Cardiac fibroblast (primary cell): Measurements from ENCODE around the gene CLEC4C.
"Not testable (repeated sequence)": the region's sequence is repeated elsewhere in the genome, so short reads cannot be mapped to it uniquely, and the experiment has no call there.

Source experiments
- DNase-seq, 2 donors: peaks; one replicate each; pipeline versions ENCODE4 v3.0.0 to v3.0.0-alpha.2; 2010; ENCODE audit warnings: low read depth in 2 of 2
- H3K4me3 ChIP-seq, 2 donors: replicated peaks in 1 of 2; 1 replicate in 1 of 2; 2 replicates in 1 of 2; pipeline ENCODE4 v1.5.1; 2011; ENCODE audit warnings: low read depth in 2 of 2, low read length in 2 of 2, mild to moderate bottlenecking in 2 of 2, moderate library complexity in 1 of 2
- TF ChIP-seq, protein P1 (sequence below): IDR thresholded peaks from one replicate; pipeline ENCODE4 v1.5.1; 2011; ENCODE audit warnings: low read depth, mild to moderate bottlenecking, low read length, inconsistent platforms

CLEC4C gene

GRCh38 chr12:7782055-7782454, 34.9 kb upstream of the CLEC4C start:
- H3K4me3 ChIP-seq: no peak overlapping the region
- DNase-seq: no peak
- TF ChIP-seq, protein P1, sequence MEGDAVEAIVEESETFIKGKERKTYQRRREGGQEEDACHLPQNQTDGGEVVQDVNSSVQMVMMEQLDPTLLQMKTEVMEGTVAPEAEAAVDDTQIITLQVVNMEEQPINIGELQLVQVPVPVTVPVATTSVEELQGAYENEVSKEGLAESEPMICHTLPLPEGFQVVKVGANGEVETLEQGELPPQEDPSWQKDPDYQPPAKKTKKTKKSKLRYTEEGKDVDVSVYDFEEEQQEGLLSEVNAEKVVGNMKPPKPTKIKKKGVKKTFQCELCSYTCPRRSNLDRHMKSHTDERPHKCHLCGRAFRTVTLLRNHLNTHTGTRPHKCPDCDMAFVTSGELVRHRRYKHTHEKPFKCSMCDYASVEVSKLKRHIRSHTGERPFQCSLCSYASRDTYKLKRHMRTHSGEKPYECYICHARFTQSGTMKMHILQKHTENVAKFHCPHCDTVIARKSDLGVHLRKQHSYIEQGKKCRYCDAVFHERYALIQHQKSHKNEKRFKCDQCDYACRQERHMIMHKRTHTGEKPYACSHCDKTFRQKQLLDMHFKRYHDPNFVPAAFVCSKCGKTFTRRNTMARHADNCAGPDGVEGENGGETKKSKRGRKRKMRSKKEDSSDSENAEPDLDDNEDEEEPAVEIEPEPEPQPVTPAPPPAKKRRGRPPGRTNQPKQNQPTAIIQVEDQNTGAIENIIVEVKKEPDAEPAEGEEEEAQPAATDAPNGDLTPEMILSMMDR: no peak

DNA sequence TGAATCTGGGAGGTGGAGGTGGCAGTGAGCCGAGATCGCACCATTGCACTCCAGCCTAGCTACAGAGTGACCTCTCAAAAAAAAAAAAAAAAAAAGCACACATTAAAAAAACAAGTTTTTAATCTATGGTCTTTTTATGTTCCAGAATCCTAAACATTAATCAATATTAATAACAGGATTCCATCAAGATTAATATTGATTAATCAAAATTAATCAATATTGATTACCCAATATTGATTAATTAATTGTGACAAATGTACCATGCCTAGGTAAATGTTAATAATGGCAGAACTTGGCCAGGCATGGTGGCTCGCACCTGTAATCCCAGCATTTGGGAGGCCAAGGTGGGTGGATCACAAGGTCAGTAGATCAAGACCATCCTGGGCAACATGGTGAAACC, 34.1 kb upstream of the CLEC4C start:
- DNase-seq: no peak
- no peak overlapping the region for H3K4me3 ChIP-seq
- TF ChIP-seq, protein P1: no peak

DNA sequence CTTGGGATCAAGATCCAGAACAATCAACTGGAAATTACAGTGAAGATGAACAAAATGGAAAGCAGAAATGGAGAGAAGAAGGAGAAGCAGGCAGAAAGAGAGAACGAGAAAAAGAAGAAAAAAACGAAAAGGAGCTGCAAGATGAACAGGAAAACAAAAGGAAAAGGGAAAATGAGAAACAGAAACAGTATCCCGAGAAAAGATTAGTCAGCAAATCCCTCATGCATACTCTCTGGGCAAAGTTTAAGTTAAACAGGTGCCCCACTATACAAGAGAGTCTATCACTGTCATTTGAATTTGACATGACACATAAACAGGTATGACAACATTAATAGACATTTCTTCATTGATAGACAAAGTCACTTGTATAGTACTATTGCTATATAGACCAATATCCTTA, 22.8 kb upstream of the CLEC4C start:
- no peak overlapping the region for H3K4me3 ChIP-seq
- no peak for DNase-seq
- TF ChIP-seq, protein P1: no peak

DNA sequence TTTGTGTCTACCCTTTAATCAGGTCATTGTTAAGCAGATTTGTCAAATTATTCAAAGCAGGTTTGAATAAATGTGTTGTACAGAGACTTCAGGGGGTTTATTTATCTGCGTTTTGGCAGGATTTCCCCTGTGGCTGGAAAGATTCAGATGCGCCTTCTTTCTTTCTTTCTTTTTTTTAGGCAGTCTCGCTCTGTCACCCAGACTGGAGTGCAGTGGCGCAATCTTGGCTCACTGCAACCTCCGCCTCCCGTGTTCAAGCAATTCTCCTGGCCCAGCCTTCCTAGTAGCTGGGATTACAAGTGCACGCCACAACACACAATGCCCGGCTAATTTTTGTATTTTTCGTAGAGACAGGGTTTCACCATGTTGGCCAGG, 11.6 kb upstream of the CLEC4C start:
- TF ChIP-seq, protein P1: no peak
- H3K4me3 ChIP-seq: no peak overlapping the region
- no peak for DNase-seq

DNA sequence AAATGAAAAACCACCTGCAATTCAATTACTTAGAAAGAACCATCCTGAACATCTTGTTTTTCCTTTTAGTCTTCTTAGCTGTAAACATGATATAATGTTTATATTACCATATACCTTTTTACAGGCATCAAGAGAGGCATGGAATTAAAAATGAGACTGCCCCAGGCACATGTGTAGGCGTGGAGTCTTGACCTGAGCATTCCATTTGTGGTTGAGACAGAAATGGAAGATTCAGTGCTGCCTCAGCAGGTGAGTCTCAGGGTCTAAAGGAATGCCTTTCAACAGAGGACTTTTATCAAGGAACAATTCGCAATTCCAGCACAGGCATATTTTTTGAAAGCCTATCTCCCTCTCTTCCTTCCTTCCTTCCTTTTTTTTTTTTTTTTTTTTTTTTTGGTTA, 9.8 kb upstream of the CLEC4C start:
- H3K4me3 ChIP-seq: no peak overlapping the region
- no peak for DNase-seq
- TF ChIP-seq, protein P1: no peak

GRCh38 chr12:7755668-7756067, 8.5 kb upstream of the CLEC4C start:
- H3K4me3 ChIP-seq, DNase-seq: not testable (repeated sequence)

GRCh38 chr12:7751941-7752922, 5.1 kb upstream of the CLEC4C start:
- H3K4me3 ChIP-seq, DNase-seq: not testable (repeated sequence)

- no peak overlapping the region for H3K4me3 ChIP-seq
- TF ChIP-seq, protein P1: no peak
- no peak for DNase-seq
These were observed 4.2 kb upstream of the CLEC4C start for GRCh38 chr12:7751394-7751793.
